WTC11 (cell line): ENCODE measurements around the gene MACF1. TPM values are rescaled to one million over a fixed set of nuclear protein-coding genes. Genes with fewer than 3 reads are reported as not detected.

ENCODE experiments used
- ATAC-seq: fragments of 200-7000 bp; cut with Tn5 transposase; 2 replicates; pipeline ENCODE4 v1.10.0; 2021; ENCODE audit warnings: mild to moderate bottlenecking, moderate library complexity
- CTCF ChIA-PET: fragments of 300-600 bp; sonication (Branson Sonifier 250); formaldehyde crosslinking; loops from one replicate; lab custom pipeline; 2021; ENCODE audit warnings: antibody characterized with exemption; lab: Charles Lee
- POLR2A ChIA-PET: fragments of 350-600 bp; sonication (Branson Sonifier 250); formaldehyde crosslinking; loops from one replicate; lab custom pipeline; 2021; ENCODE audit warnings: antibody characterized with exemption; lab: Charles Lee
- DNase-seq: peaks from one replicate; pipeline ENCODE4 v3.0.0; 2021; ENCODE audit warnings: low spot score
- H3K27ac Mint-ChIP-seq: 2 replicates; pipeline ENCODE4 v1.8.0; 2021; ENCODE audit warnings: mixed read lengths
- H3K27me3 Mint-ChIP-seq: 2 replicates; pipeline ENCODE4 v1.8.0; 2021; ENCODE audit warnings: low read depth, mild to moderate bottlenecking, moderate library complexity, mixed read lengths
- H3K36me3 Mint-ChIP-seq: 2 replicates; pipeline ENCODE4 v1.8.0; 2021; ENCODE audit warnings: mixed read lengths
- H3K4me1 Mint-ChIP-seq: 2 replicates; pipeline ENCODE4 v1.8.0; 2022; ENCODE audit warnings: mixed read lengths
- H3K4me3 Mint-ChIP-seq: 2 replicates; pipeline ENCODE4 v1.8.0; 2021; ENCODE audit warnings: mild to moderate bottlenecking, moderate library complexity, mixed read lengths
- H3K9me3 Mint-ChIP-seq: 2 replicates; pipeline ENCODE4 v1.8.0; 2021; ENCODE audit warnings: mixed read lengths
- CREB1 ChIP-seq: sonication (generic); formaldehyde crosslinking; IDR thresholded peaks from 2 replicates; pipeline ENCODE4 v1.8.0; 2023; ENCODE audit warnings: mild to moderate bottlenecking, missing genetic modification reagents
- CTCF ChIP-seq: fragments of 200-600 bp; IDR thresholded peaks from 2 replicates; pipeline ENCODE4 v1.8.0; 2022; ENCODE audit warnings: antibody characterized with exemption
- E2F1 ChIP-seq: sonication (generic); formaldehyde crosslinking; IDR thresholded peaks from 2 replicates; pipeline ENCODE4 v1.8.0; 2022; ENCODE audit warnings: mild to moderate bottlenecking, missing genetic modification reagents
- E2F5 ChIP-seq: sonication (generic); formaldehyde crosslinking; IDR thresholded peaks from 2 replicates; pipeline ENCODE4 v1.8.1; 2022; ENCODE audit warnings: mild to moderate bottlenecking, moderate library complexity, missing genetic modification reagents
- ELF4 ChIP-seq: sonication (generic); formaldehyde crosslinking; IDR thresholded peaks from 2 replicates; pipeline ENCODE4 v1.8.1; 2022; ENCODE audit warnings: low read depth, mild to moderate bottlenecking, moderate library complexity, missing genetic modification reagents
- ETV6 ChIP-seq: sonication (generic); formaldehyde crosslinking; IDR thresholded peaks from 2 replicates; pipeline ENCODE4 v1.8.1; 2022; ENCODE audit warnings: mild to moderate bottlenecking, missing genetic modification reagents
- GABPB1 ChIP-seq: sonication (generic); formaldehyde crosslinking; IDR thresholded peaks from 2 replicates; pipeline ENCODE4 v1.8.1; 2023; ENCODE audit warnings: mild to moderate bottlenecking, missing genetic modification reagents
- GRHL2 ChIP-seq: fragments of 250-450 bp; sonication (Bioruptor Pico); IDR thresholded peaks from 2 replicates; pipeline ENCODE4 v1.8.0; 2022; ENCODE audit warnings: mild to moderate bottlenecking, moderate library complexity; ENCODE audit not compliant: insufficient replicate concordance, severe bottlenecking
- HMGXB4 ChIP-seq: sonication (generic); formaldehyde crosslinking; IDR thresholded peaks from 2 replicates; pipeline ENCODE4 v1.8.1; 2023; ENCODE audit warnings: mild to moderate bottlenecking, moderate library complexity, missing genetic modification reagents
- IRF1 ChIP-seq: sonication (generic); formaldehyde crosslinking; IDR thresholded peaks from 2 replicates; pipeline ENCODE4 v1.8.0; 2023; ENCODE audit warnings: missing genetic modification reagents
- JUN ChIP-seq: sonication (generic); formaldehyde crosslinking; IDR thresholded peaks from 2 replicates; pipeline ENCODE4 v1.8.0; 2023; ENCODE audit warnings: mild to moderate bottlenecking, missing genetic modification reagents
- KAT7 ChIP-seq: sonication (generic); formaldehyde crosslinking; IDR thresholded peaks from 2 replicates; pipeline ENCODE4 v1.8.1; 2023; ENCODE audit warnings: missing genetic modification reagents, mild to moderate bottlenecking, borderline replicate concordance
- NFYB ChIP-seq: sonication (generic); formaldehyde crosslinking; conservative IDR thresholded peaks from 2 replicates; pipeline ENCODE4 v1.8.0; 2022; ENCODE audit warnings: low read depth, missing genetic modification reagents
- NR2C2 ChIP-seq: sonication (generic); formaldehyde crosslinking; IDR thresholded peaks from 2 replicates; pipeline ENCODE4 v1.8.0; 2022; ENCODE audit warnings: mild to moderate bottlenecking, missing genetic modification reagents
- OVOL2 ChIP-seq: fragments of 250-450 bp; sonication (Bioruptor Pico); IDR thresholded peaks from 2 replicates; pipeline ENCODE4 v1.9.0; 2021; ENCODE audit warnings: mild to moderate bottlenecking, borderline replicate concordance
- RELA ChIP-seq: sonication (generic); formaldehyde crosslinking; IDR thresholded peaks from 2 replicates; pipeline ENCODE4 v1.8.1; 2022; ENCODE audit warnings: missing genetic modification reagents, mild to moderate bottlenecking, borderline replicate concordance
- SMAD4 ChIP-seq: sonication (generic); formaldehyde crosslinking; IDR thresholded peaks from 2 replicates; pipeline ENCODE4 v1.8.0; 2022; ENCODE audit warnings: mild to moderate bottlenecking, missing genetic modification reagents
- TCF7 ChIP-seq: sonication (generic); formaldehyde crosslinking; IDR thresholded peaks from 2 replicates; pipeline ENCODE4 v1.8.0; 2022; ENCODE audit warnings: mild to moderate bottlenecking, low read depth, missing genetic modification reagents, moderate library complexity
- ZBTB43 ChIP-seq: sonication (generic); formaldehyde crosslinking; IDR thresholded peaks from 2 replicates; pipeline ENCODE4 v1.8.1; 2023; ENCODE audit warnings: mild to moderate bottlenecking, missing genetic modification reagents
- ZNF263 ChIP-seq: sonication (generic); formaldehyde crosslinking; IDR thresholded peaks from 2 replicates; pipeline ENCODE4 v1.8.1; 2022; ENCODE audit warnings: low read depth, mild to moderate bottlenecking, moderate library complexity, missing genetic modification reagents
- ZNF317 ChIP-seq: sonication (generic); formaldehyde crosslinking; IDR thresholded peaks from 2 replicates; pipeline ENCODE4 v1.8.1; 2023; ENCODE audit warnings: low read depth, mild to moderate bottlenecking, moderate library complexity, missing genetic modification reagents, borderline replicate concordance
- ZNF396 ChIP-seq: fragments of 250-450 bp; sonication (Bioruptor Pico); IDR thresholded peaks from 2 replicates; pipeline ENCODE4 v1.8.0; 2021; ENCODE audit warnings: mild to moderate bottlenecking, moderate library complexity, borderline replicate concordance
- ZNF512 ChIP-seq: sonication (generic); formaldehyde crosslinking; IDR thresholded peaks from 2 replicates; pipeline ENCODE4 v1.8.1; 2022; ENCODE audit warnings: missing genetic modification reagents, borderline replicate concordance
- total RNA-seq: library from RNA; stranded (reverse); gene quantifications from 3 replicates; pipeline ENCODE4 v1.2.3, GENCODE V29; 2021

The MACF1 gene
- total RNA-seq, 1 experiment from 2014 or later: 327 TPM

GRCh38 chr1:39277879-39278278 is 73.4 kb downstream of the MACF1 start:
- CTCF ChIA-PET: interaction anchor here (0.5 to 3.8 kb wide), 8 partner anchors 10 to 261 kb away, joined by 3 to 21 read pairs (median 7); no protein-coding TSS in a partner anchor
- peaks cover 52% of the 10 kb centered on the region for H3K4me1 Mint-ChIP-seq
- TF ChIP-seq HMGXB4 (CRISPR knock-in tag) (no peak), E2F5 (CRISPR knock-in tag) (no peak), GABPB1 (no peak), CTCF (no peak), NR2C2 (CRISPR knock-in tag) (no peak), CREB1 (CRISPR knock-in tag) (no peak), ZBTB43 (no peak), ZNF263 (CRISPR knock-in tag) (no peak), ZNF396 (CRISPR knock-in tag) (no peak), ZNF512 (CRISPR knock-in tag) (no peak)
- peaks cover 5% of the 10 kb centered on the region; the same call in 1 of the 2 replicates for H3K36me3 Mint-ChIP-seq
- H3K27me3 Mint-ChIP-seq: no peaks in the 10 kb centered on the region
- no peaks in the 10 kb centered on the region for H3K9me3 Mint-ChIP-seq
- peak; percentile 41; the same call in 1 of the 2 replicates for ATAC-seq
- peak overlapping the region; percentile 86 for H3K27ac Mint-ChIP-seq
- peak overlapping the region; percentile 39 for H3K4me3 Mint-ChIP-seq
- POLR2A ChIA-PET: no interaction called here
- DNase-seq: no peak

GRCh38 chr1:39282537-39283216 is 78.2 kb downstream of the MACF1 start:
- Mint-ChIP-seq H3K27me3 (no peaks in the 10 kb centered on the region), H3K27ac (peak overlapping the region; percentile 46), H3K4me3 (no peak overlapping the region), H3K9me3 (no peaks in the 10 kb centered on the region), H3K36me3 (peaks cover 47% of the 10 kb centered on the region), H3K4me1 (peaks cover 29% of the 10 kb centered on the region)
- POLR2A ChIA-PET: no interaction called here
- CTCF ChIA-PET: no interaction called here
- ATAC-seq: no peak
- no peak for DNase-seq
- no peak for TF ChIP-seq RELA (CRISPR knock-in tag)

GRCh38 chr1:39283858-39284257 is 79.4 kb downstream of the MACF1 start:
- POLR2A ChIA-PET: interaction anchor here (0.5 kb wide), 1 partner anchor 300 kb away, joined by 5 read pairs; no protein-coding TSS in a partner anchor
- DNase-seq (no peak), ATAC-seq (no peak)
- H3K27ac Mint-ChIP-seq: no peak overlapping the region
- no peaks in the 10 kb centered on the region for H3K27me3 Mint-ChIP-seq
- H3K4me1 Mint-ChIP-seq: peaks cover 17% of the 10 kb centered on the region
- H3K4me3 Mint-ChIP-seq: no peak overlapping the region
- CTCF ChIA-PET: no interaction called here
- peaks cover 57% of the 10 kb centered on the region for H3K36me3 Mint-ChIP-seq
- peaks cover under 1% of the 10 kb centered on the region; the same call in 1 of the 2 replicates for H3K9me3 Mint-ChIP-seq
- TF ChIP-seq GRHL2 (CRISPR knock-in tag): no peak
- TF ChIP-seq KAT7: no peak
- no peak for TF ChIP-seq TCF7 (CRISPR knock-in tag)
- no peak for TF ChIP-seq IRF1 (CRISPR knock-in tag)
- TF ChIP-seq ETV6 (CRISPR knock-in tag): no peak
- no peak for TF ChIP-seq NFYB (CRISPR knock-in tag)
- no peak for TF ChIP-seq OVOL2 (CRISPR knock-in tag)
- no peak for TF ChIP-seq E2F1 (CRISPR knock-in tag)
- TF ChIP-seq JUN (CRISPR knock-in tag): no peak
- TF ChIP-seq CREB1 (CRISPR knock-in tag): no peak
- no peak for TF ChIP-seq ELF4 (CRISPR knock-in tag)
- no peak for TF ChIP-seq SMAD4 (CRISPR knock-in tag)
- no peak for TF ChIP-seq ZNF317 (CRISPR knock-in tag)
